Measurements from ENCODE around the gene LHPP.

LHPP gene

DNA sequence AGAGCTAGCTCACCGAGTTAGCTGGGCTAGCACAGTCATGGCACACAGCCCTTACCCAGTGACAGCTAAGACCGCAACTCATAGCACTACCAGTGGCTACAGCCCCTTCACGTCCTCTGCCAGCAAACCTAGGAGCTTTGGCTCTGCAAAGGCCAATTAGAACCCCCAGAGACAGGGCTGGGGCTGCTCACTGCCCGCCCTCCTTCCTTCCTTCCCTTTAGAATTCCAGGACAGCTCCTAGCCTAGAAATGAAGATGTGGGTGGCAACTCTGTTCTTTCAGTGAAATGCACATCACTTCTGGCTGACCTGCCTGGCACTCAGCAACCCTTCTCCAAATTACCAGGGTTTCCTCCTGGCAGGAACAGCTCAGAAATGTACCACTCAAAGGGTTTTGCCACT lies 182.6 kb downstream of the LHPP start:
- Histone ChIP-seq H3K27ac (replicated peaks) (no peak overlapping the region), H3K27me3 (ENCODE audit: insufficient read depth, poor library complexity, severe bottlenecking) (no peaks in the 10 kb centered on the region)
- TF ChIP-seq, protein P1, sequence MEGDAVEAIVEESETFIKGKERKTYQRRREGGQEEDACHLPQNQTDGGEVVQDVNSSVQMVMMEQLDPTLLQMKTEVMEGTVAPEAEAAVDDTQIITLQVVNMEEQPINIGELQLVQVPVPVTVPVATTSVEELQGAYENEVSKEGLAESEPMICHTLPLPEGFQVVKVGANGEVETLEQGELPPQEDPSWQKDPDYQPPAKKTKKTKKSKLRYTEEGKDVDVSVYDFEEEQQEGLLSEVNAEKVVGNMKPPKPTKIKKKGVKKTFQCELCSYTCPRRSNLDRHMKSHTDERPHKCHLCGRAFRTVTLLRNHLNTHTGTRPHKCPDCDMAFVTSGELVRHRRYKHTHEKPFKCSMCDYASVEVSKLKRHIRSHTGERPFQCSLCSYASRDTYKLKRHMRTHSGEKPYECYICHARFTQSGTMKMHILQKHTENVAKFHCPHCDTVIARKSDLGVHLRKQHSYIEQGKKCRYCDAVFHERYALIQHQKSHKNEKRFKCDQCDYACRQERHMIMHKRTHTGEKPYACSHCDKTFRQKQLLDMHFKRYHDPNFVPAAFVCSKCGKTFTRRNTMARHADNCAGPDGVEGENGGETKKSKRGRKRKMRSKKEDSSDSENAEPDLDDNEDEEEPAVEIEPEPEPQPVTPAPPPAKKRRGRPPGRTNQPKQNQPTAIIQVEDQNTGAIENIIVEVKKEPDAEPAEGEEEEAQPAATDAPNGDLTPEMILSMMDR (IDR thresholded peaks at IDR 0.05; ENCODE audit: insufficient read depth, low read length): no peak
- TF ChIP-seq POLR2AphosphoS5 (IDR thresholded peaks at IDR 0.05; ENCODE audit: low read depth) (no peak), GABPA (IDR thresholded peaks at IDR 0.05; ENCODE audit: low read depth) (no peak), SPI1 (IDR thresholded peaks at IDR 0.05; ENCODE audit: borderline replicate concordance, low read depth) (no peak)

DNA sequence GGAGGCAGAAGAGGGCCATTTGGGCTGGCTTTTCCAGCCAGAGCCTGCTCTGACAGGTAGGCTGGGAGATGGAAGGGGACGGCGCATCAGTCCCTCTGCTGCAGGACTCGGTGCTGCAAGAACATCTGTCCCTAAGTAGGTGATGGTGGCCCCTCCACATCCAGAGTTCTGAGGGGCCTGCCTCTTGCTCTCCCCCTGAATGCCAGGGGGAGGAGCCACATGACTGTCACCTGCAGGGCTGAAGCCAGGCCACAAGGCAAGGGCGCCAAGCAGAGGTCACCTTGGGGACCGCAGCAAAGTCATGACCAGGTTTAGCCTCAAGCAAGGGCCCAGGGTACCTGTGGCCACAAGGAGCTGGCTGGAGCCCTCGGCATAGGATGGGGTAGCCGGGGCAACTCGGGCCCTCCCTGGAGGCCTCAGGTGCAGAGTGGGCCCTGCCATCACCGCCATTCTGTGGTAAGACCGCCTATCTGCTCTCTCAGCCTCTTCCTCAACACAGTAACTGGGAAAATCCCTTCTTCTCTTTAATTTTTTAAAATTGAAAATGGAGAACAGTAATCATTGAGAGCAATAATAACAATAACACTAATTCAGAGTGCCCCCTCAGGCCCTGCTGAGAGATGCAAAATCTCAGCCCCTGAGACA lies 183.3 kb downstream of the LHPP start:
- TF ChIP-seq, protein P2, sequence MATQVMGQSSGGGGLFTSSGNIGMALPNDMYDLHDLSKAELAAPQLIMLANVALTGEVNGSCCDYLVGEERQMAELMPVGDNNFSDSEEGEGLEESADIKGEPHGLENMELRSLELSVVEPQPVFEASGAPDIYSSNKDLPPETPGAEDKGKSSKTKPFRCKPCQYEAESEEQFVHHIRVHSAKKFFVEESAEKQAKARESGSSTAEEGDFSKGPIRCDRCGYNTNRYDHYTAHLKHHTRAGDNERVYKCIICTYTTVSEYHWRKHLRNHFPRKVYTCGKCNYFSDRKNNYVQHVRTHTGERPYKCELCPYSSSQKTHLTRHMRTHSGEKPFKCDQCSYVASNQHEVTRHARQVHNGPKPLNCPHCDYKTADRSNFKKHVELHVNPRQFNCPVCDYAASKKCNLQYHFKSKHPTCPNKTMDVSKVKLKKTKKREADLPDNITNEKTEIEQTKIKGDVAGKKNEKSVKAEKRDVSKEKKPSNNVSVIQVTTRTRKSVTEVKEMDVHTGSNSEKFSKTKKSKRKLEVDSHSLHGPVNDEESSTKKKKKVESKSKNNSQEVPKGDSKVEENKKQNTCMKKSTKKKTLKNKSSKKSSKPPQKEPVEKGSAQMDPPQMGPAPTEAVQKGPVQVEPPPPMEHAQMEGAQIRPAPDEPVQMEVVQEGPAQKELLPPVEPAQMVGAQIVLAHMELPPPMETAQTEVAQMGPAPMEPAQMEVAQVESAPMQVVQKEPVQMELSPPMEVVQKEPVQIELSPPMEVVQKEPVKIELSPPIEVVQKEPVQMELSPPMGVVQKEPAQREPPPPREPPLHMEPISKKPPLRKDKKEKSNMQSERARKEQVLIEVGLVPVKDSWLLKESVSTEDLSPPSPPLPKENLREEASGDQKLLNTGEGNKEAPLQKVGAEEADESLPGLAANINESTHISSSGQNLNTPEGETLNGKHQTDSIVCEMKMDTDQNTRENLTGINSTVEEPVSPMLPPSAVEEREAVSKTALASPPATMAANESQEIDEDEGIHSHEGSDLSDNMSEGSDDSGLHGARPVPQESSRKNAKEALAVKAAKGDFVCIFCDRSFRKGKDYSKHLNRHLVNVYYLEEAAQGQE (IDR thresholded peaks at IDR 0.05; ENCODE audit: insufficient replicate concordance, low read depth): no peak
- TF ChIP-seq POLR2AphosphoS5 (IDR thresholded peaks at IDR 0.05; ENCODE audit: low read depth): no peak
- TF ChIP-seq GABPA (IDR thresholded peaks at IDR 0.05; ENCODE audit: low read depth): no peak
- TF ChIP-seq, protein P1 (IDR thresholded peaks at IDR 0.05; ENCODE audit: insufficient read depth, low read length): no peak
- TF ChIP-seq SPI1 (IDR thresholded peaks at IDR 0.05; ENCODE audit: borderline replicate concordance, low read depth): no peak
- Histone ChIP-seq H3K27ac (replicated peaks) (no peak overlapping the region), H3K4me3 (replicated peaks; ENCODE audit: insufficient read depth, low read length) (no peak overlapping the region), H3K27me3 (ENCODE audit: insufficient read depth, poor library complexity, severe bottlenecking) (no peaks in the 10 kb centered on the region)
- DNase-seq (ENCODE audit: low read depth in 1 of 2, low spot score in 1 of 2): no peak

More for the DNA sequence above, 182.6 kb downstream of the LHPP start:
- H3K4me3 ChIP-seq (replicated peaks; ENCODE audit: insufficient read depth, low read length): no peak overlapping the region
- DNase-seq (ENCODE audit: low read depth in 1 of 2, low spot score in 1 of 2): no peak

DNA sequence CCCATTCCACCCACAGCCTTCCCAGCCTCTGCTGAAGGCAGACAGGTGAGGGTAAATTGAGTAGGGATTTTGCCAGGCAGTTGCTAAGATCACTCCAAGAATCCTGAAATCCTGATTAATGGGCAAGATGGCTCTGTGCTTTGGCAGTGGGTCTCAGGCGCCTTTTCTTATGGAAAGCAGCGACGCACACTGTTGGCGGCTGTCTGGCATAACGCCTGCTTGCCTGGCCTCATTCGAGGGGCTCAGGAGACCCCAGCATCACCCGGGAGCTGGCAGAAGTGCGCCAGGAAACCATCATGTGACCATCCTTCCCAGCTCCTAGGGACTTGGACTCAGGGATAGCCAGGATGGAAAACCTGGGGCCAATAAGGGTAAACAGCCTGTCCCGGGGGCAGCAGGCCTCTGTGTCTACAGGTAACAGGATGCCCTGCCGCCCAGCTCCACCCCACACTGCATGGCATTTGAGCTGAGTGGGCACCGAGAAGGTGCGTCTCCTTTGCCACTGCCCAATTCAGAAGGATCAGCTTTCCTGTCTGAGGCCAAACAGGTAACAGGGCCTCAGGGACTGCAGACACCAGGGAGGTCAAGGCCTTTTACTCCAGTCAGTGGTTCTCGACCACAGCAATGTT lies 184.0 kb downstream of the LHPP start:
- H3K4me3 ChIP-seq (replicated peaks; ENCODE audit: insufficient read depth, low read length): no peak overlapping the region
- TF ChIP-seq, protein P2 (IDR thresholded peaks at IDR 0.05; ENCODE audit: insufficient replicate concordance, low read depth): no peak
- TF ChIP-seq, protein P1 (IDR thresholded peaks at IDR 0.05; ENCODE audit: insufficient read depth, low read length): no peak
- TF ChIP-seq SPI1 (IDR thresholded peaks at IDR 0.05; ENCODE audit: borderline replicate concordance, low read depth): no peak
- no peak overlapping the region; the same call in 1 of the 2 replicates for H3K27ac ChIP-seq (replicated peaks)
- DNase-seq (ENCODE audit: low read depth in 1 of 2, low spot score in 1 of 2): no peak
- H3K27me3 ChIP-seq (ENCODE audit: insufficient read depth, poor library complexity, severe bottlenecking): no peaks in the 10 kb centered on the region
